GM21786 (cell line): ENCODE data around the gene OR2V1.
"Not testable (repeated sequence)": the region's sequence is repeated elsewhere in the genome, so short reads cannot be mapped to it uniquely, and the experiment has no call there.

Experiments used
- ATAC-seq: cut with Tn5 transposase; IDR thresholded peaks from one replicate; pipeline ENCODE4 v1.9.1; 2021; ENCODE audit not compliant: unreplicated experiment

OR2V1 gene

DNA sequence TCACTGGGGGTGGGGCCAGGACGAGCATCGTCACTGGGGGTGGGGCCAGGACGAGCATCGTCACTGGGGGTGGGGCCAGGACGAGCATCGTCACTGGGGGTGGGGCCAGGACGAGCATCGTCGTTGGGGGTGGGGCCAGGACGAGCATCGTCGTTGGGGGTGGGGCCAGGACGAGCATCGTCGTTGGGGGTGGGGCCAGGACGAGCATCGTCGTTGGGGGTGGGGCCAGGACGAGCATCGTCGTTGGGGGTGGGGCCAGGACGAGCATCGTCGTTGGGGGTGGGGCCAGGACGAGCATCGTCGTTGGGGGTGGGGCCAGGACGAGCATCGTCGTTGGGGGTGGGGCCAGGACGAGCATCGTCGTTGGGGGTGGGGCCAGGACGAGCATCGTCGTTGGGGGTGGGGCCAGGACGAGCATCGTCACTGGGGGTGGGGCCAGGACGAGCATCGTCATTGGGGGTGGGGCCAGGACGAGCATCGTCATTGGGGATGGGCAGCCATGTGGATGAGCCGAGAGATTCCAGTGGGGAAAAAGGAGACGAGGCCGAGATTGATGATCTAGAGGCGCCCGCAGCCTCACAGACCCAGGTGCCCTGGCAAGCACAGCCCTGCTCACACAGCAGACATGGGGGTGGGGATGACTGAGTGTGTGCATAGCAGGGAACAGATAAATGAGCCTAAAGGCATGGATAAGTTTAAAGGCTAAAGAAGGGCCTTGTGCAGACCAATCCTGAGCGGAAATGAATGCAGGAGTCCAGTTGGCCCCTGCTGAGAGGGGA lies 30.0 kb upstream of the OR2V1 start:
- not testable (repeated sequence) for ATAC-seq

GRCh38 chr5:181160152-181160754 lies 29.3 kb upstream of the OR2V1 start:
- ATAC-seq: peak; percentile 64

- ATAC-seq: peak; percentile 82
These were observed 28.6 kb upstream of the OR2V1 start for GRCh38 chr5:181159286-181160151.

GRCh38 chr5:181158869-181159268 lies 27.9 kb upstream of the OR2V1 start:
- ATAC-seq: no peak

GRCh38 chr5:181156758-181157157 lies 25.8 kb upstream of the OR2V1 start:
- ATAC-seq: no peak

DNA sequence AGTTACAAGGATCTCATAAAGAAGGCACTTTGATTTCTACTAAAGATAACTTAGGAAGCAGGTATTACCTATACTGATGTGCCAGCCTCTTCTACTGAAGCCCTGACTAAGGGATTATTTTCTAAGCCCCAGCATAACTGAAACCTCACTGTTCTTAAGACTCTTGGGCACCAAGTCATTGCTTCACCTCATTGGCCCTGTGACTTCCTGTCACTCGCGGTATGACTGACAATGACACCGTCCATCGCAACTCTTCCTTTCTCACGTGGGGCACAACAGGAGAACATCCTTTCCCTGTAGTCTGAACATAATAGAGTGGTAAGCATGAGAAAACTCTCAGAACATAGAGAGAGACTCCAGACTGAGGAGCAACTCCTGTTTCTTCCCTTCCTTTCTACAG lies 22.8 kb upstream of the OR2V1 start:
- ATAC-seq: no peak

DNA sequence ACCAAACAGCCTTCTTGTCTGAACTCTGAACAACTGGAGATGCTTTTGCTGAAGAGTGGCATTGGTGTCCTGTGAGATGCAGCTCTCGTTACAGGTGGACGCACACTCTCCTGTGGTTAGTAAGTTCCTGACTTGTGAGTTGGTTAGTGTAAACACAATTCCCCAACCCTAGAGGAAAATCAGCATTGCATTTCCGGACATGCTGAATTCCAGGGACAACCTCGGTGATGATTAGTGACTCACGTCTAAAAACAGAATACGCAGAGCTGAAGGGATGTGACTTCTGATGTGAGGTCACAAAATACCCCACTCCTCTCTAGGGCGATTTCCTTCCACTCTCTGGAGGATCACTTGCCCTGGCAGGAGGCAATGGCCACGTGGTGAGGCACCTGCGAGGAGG lies 21.4 kb upstream of the OR2V1 start:
- ATAC-seq: no peak

DNA sequence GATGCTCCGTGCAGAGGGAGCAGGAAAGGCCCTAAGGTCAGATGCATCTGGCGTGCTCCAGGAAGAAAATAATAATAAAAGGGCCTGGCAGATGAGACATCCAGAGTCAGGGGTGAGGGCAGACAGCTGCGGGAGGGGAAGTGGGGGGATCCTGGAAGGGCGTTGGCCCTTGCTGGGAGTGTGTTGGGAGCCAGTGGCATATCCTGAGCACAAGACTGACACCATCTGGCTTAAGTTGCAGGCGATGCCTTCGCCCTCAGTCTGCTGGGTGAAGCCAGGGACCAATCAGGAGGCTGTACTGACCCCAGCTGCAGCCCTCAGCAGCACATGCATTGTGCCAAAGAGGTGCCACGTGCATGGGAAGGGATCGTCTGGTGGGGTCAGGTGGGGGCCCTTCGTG lies 20.2 kb upstream of the OR2V1 start:
- ATAC-seq: no peak

DNA sequence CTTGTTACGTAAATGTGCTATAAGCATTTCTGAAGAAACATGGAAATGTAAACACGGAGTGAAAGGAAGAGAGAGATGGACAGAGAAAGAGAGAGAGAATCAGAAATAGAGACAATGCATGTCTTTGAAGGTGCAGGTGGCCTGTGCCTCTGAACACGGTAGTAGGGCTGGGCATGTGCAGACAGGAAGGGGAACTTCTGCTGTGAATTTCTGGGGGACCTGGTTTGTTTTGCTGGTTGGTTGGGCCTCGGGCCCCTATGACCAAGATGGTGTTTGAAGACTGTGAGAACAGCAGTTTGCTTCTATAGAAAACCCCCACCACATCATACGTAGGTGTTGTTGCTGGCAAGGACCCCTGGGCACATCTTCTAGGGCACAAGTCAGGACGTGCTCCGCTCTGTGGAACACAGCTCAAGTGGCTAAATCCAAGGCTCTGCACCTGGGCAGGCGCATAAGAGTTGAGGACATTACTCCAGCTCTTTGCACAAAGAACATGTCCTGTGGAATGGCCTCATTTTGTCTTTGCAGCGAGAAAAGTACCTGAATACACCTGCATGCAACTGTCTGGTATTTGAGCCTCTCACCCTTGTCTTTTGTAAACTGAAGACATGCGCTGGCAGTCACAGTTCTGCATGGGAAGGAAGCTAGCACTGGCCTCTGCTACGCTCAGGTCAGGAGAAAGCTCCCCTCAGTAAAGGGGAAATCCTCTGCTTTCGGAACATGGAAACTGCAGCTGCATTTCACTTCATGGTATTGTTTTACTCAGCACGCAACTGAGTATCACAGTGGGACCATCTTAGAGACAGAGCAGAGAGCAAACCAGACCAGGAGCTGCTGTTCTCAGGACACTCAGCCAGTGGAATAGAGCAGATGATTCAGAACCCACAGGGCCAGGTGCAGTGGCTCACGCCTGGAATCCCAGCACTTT lies 19.1 kb upstream of the OR2V1 start:
- ATAC-seq: no peak

GRCh38 chr5:181149355-181149754 lies 18.4 kb upstream of the OR2V1 start:
- no peak for ATAC-seq

- ATAC-seq: not testable (repeated sequence)
These were observed 16.1 kb upstream of the OR2V1 start, which contains the start of gene OR2V2 for GRCh38 chr5:181146927-181147636. Gene OR2V2 (plus strand): TSS chr5:181147586. CDS start chr5:181154943, 7,357 bp downstream.

DNA sequence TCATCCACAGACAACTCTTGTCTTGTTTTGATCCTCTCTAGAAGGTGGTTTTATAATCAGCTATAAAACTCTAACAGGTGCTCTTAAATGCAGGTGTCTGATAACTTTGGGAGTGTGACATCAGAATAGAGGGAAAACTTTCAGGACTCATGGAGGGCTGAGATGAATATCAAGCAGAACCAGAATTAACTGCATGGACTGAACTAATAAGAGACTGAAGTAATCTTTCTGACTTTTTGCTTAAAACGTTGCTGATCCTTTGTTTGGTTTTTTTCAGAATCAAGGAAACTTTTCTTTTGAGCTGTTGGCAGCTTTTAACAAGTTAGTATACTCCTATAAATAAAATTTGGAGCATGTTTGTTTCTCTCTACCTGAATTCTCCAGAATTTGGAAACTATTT lies 14.2 kb upstream of the OR2V1 start:
- ATAC-seq: no peak

GRCh38 chr5:181142054-181142453 lies 11.1 kb upstream of the OR2V1 start:
- no peak for ATAC-seq

DNA sequence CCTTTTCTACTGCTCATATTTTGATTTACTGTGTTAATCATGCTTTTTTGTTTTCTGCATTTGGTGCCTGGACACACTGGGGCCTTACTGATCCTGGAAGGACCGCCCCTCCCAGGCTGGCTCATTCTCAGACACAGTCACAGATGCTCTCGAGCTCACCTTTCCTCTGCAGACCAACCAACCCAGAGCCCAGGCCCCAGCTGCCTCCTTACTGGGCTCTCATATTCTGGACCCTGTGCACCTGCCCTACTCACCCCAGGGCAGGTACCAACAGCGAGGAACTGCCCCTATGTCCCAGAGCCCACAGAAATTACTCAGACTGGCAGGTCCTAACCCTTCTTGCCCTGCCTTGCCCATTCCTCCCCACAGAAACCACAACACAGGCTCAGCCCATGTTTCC lies 9.8 kb upstream of the OR2V1 start:
- no peak for ATAC-seq

DNA sequence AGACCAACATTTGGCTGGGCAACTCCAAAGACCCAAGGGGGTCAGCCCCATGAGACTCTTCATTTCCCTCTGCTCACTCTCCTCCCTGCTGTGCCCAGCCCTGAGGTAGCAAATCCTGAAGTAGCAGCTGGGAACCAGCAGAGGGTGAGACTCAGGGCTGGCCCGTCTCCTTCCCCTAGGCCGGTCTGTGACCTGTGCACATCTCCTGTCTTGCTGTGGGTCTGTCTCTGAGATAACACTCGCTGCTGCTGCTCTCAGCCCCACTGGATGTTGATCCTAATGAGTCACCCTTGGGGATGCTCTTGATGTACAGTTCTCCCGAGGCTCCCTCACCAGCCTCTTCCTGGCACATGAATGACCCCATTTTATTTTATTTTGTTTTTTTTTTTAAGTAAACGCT lies 7.3 kb upstream of the OR2V1 start:
- ATAC-seq: no peak

- ATAC-seq: no peak
These were observed 5.5 kb upstream of the OR2V1 start for GRCh38 chr5:181136361-181136955.

GRCh38 chr5:181134259-181134658 lies 3.3 kb upstream of the OR2V1 start:
- no peak for ATAC-seq

DNA sequence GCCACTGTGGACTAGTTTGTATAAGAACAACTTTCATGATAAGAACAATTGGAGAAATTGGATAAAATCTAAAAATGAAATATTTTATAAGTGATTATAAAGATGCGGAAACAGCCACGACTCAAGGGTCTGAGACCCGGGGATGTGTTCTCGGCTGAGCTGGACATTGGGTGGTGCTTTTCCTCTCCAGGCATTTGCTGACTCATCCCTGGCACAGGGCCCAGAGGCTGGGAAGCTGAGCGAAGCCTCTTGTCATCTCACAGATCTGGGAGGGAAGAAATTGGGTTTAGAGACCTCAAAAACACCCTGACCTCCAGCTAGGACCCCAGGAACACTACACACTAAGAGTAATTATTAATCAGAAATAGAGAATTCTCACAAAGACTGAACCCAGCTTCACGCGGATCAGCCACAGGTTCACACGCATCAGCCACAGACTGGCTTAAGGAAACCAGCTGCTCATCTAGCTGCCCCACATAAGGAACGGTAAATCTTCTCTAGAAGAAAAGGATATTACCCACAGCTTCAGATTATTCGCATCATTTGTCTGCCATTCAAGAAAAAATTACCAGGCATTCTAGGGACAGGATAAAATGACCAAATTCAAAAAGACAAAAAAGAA lies 2.8 kb upstream of the OR2V1 start:
- ATAC-seq: no peak

DNA sequence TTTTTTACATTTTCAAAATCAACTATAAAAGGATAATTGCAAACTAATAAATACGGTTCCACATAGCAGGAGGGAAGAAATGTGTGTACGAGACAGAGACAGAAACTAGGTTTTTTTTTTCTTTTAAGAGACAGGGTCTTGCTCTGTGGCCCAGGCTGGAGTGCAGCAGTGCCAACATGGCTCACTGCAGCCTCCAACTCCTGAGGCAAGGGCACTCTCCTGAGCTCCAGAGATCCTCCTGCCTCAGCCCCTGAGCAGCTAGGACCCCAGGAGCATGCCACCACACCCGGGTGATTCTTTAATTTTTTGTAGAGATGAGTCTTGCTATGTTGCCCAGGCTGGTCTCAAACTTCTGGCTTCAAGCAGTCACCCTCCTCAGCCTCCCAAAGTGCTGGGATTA lies 2.1 kb upstream of the OR2V1 start:
- no peak for ATAC-seq
